MCF 10A (cell line): Measurements from ENCODE around the gene DSCAML1. TPM values are rescaled to one million over a fixed set of nuclear protein-coding genes. Genes with fewer than 3 reads are reported as not detected.

ENCODE experiments used
- BruUV-seq: library from RNA; stranded (reverse); fragments of 400-500 nt; replicated peaks from 2 replicates; lab custom pipeline; 2021; lab: Mats Ljungman, UMichigan
- CTCF ChIA-PET: fragments of 300-600 bp; sonication (Branson Sonifier 250); formaldehyde crosslinking; extraction: SDS; loops from one replicate; lab custom pipeline; 2021; ENCODE audit warnings: antibody characterized with exemption, inconsistent platforms; lab: Yijun Ruan, JAX
- POLR2A ChIA-PET: fragments of 300-600, 350-650 bp; sonication (Branson Sonifier 250); formaldehyde crosslinking; extraction: SDS; loops from one replicate; lab custom pipeline; 2020; ENCODE audit warnings: antibody characterized with exemption, inconsistent platforms; lab: Yijun Ruan, JAX
- DNase-seq: peaks from one replicate; pipeline ENCODE4 v3.0.0-alpha.2; 2018; ENCODE audit not compliant: unreplicated experiment
- H3K27ac Mint-ChIP-seq: one replicate; pipeline ENCODE4 v1.8.0; 2022; ENCODE audit warnings: mild to moderate bottlenecking, low read depth, mixed read lengths; ENCODE audit not compliant: unreplicated experiment
- H3K27me3 Mint-ChIP-seq: one replicate; pipeline ENCODE4 v1.8.0; 2022; ENCODE audit warnings: mixed read lengths; ENCODE audit not compliant: insufficient read depth, unreplicated experiment
- H3K36me3 Mint-ChIP-seq: one replicate; pipeline ENCODE4 v1.8.0; 2022; ENCODE audit warnings: mild to moderate bottlenecking, moderate library complexity, mixed read lengths; ENCODE audit not compliant: insufficient read depth, unreplicated experiment
- H3K4me1 Mint-ChIP-seq: one replicate; pipeline ENCODE4 v1.8.0; 2022; ENCODE audit warnings: mixed read lengths; ENCODE audit not compliant: insufficient read depth, unreplicated experiment
- H3K4me3 Mint-ChIP-seq: one replicate; pipeline ENCODE4 v1.8.0; 2022; ENCODE audit warnings: mild to moderate bottlenecking, moderate library complexity, mixed read lengths; ENCODE audit not compliant: unreplicated experiment
- H3K9me3 Mint-ChIP-seq: one replicate; pipeline ENCODE4 v1.8.0; 2022; ENCODE audit warnings: mixed read lengths; ENCODE audit not compliant: unreplicated experiment
- CTCF ChIP-seq: fragments of 200-600 bp; IDR thresholded peaks from one replicate; pipeline ENCODE4 v1.8.0; 2022; ENCODE audit warnings: antibody characterized with exemption, mild to moderate bottlenecking; ENCODE audit not compliant: unreplicated experiment
- intact Hi-C: fragments of 100-400 bp; cut with micrococcal nuclease; formaldehyde crosslinking; loops from 2 replicates; pipeline ENCODE4 v1.14.1; 2022
- total RNA-seq: library from RNA; stranded (reverse); gene quantifications from 2 replicates; pipeline ENCODE4 v1.2.3, GENCODE V29; 2022

DSCAML1 gene
- total RNA-seq, 1 experiment from 2014 or later = not detected

- POLR2A ChIA-PET = no interaction called here
- intact Hi-C loops = no loop called here
- Mint-ChIP-seq H3K27ac (no peak overlapping the region), H3K9me3 (no peaks in the 10 kb centered on the region), H3K27me3 (peaks cover 65% of the 10 kb centered on the region), H3K36me3 (no peaks in the 10 kb centered on the region), H3K4me1 (no peaks in the 10 kb centered on the region), H3K4me3 (no peak overlapping the region)
- BruUV-seq = no TSS peak
- CTCF ChIA-PET = interaction anchor here (0.7 to 1.5 kb wide), 2 partner anchors 41 to 330 kb away, joined by 3 to 4 read pairs; no protein-coding TSS in a partner anchor
- no peak for TF ChIP-seq CTCF
- no peak for DNase-seq
These were observed 330.1 kb downstream of the DSCAML1 start for GRCh38 chr11:117466966-117467365.

GRCh38 chr11:117465236-117465997 lies 331.6 kb downstream of the DSCAML1 start:
- no TSS peak for BruUV-seq
- ChIA-PET POLR2A (no interaction called here), CTCF (interaction anchor here (1.5 kb wide), 1 partner anchor 39 kb away, joined by 4 read pairs; no protein-coding TSS in a partner anchor)
- Mint-ChIP-seq H3K9me3 (no peaks in the 10 kb centered on the region), H3K4me1 (no peaks in the 10 kb centered on the region), H3K36me3 (no peaks in the 10 kb centered on the region), H3K27me3 (peaks cover 66% of the 10 kb centered on the region), H3K27ac (no peak overlapping the region), H3K4me3 (no peak overlapping the region)
- intact Hi-C loops = no loop called here
- no peak for DNase-seq
- TF ChIP-seq CTCF = no peak

- Mint-ChIP-seq H3K27me3 (peaks cover 72% of the 10 kb centered on the region), H3K4me3 (no peak overlapping the region), H3K4me1 (no peaks in the 10 kb centered on the region), H3K36me3 (no peaks in the 10 kb centered on the region), H3K27ac (no peak overlapping the region), H3K9me3 (no peaks in the 10 kb centered on the region)
- POLR2A ChIA-PET = no interaction called here
- CTCF ChIA-PET = no interaction called here
- BruUV-seq = no TSS peak
- no peak for DNase-seq
- intact Hi-C loops = no loop called here
- TF ChIP-seq CTCF = no peak
These were observed 332.2 kb downstream of the DSCAML1 start for GRCh38 chr11:117464778-117465177.

GRCh38 chr11:117462864-117463247 lies 334.2 kb downstream of the DSCAML1 start:
- H3K9me3 Mint-ChIP-seq = no peaks in the 10 kb centered on the region
- H3K27ac Mint-ChIP-seq = no peak overlapping the region
- intact Hi-C loops = no loop called here
- DNase-seq = no peak
- peaks cover 66% of the 10 kb centered on the region for H3K27me3 Mint-ChIP-seq
- TF ChIP-seq CTCF = no peak
- no peaks in the 10 kb centered on the region for H3K4me1 Mint-ChIP-seq
- ChIA-PET CTCF (interaction anchor here (0.6 kb wide), 1 partner anchor 36 kb away, joined by 3 read pairs; no protein-coding TSS in a partner anchor), POLR2A (no interaction called here)
- H3K36me3 Mint-ChIP-seq = no peaks in the 10 kb centered on the region
- no TSS peak for BruUV-seq
- no peak overlapping the region for H3K4me3 Mint-ChIP-seq
